Prostate gland (tissue), 2 donors: ENCODE results near the gene MFSD12. TPM values are rescaled to one million over a fixed set of nuclear protein-coding genes. Genes with fewer than 3 reads are reported as not detected.

ENCODE experiments used
- DNase-seq: peaks from one replicate; pipeline ENCODE4 v3.0.0-alpha.2; 2019; ENCODE audit warnings: low spot score
- H3K27ac ChIP-seq, 2 donors: fragments of 200-600 bp; sonication (generic); 2 replicates each; pipeline ENCODE4 v1.5.1; 2017 to 2019
- H3K27me3 ChIP-seq: fragments of 200-600 bp; sonication (generic); replicated peaks from 2 replicates; pipeline ENCODE4 v1.5.1; 2019; ENCODE audit not compliant: insufficient read depth
- H3K36me3 ChIP-seq, 2 donors: fragments of 200-600 bp; sonication (generic); 1 replicate in 1 of 2; 2 replicates in 1 of 2; pipeline versions ENCODE4 v1.5.1 to v1.8.1; 2017 to 2019
- H3K4me1 ChIP-seq: fragments of 200-600 bp; sonication (generic); replicated peaks from 2 replicates; pipeline ENCODE4 v1.5.1; 2019
- H3K4me3 ChIP-seq, 2 donors: fragments of 200-600 bp; sonication (generic); 2 replicates each; pipeline ENCODE4 v1.5.1; 2017 to 2019
- H3K9me3 ChIP-seq: fragments of 200-600 bp; sonication (generic); 2 replicates; pipeline ENCODE4 v1.5.1; 2017
- POLR2A ChIP-seq: fragments of 450-650 bp; IDR thresholded peaks from one replicate; pipeline ENCODE4 v1.6.1; 2016; ENCODE audit warnings: antibody characterized with exemption, mild to moderate bottlenecking
- POLR2AphosphoS5 ChIP-seq: sonication (generic); formaldehyde crosslinking; IDR thresholded peaks from one replicate; pipeline ENCODE4 v1.6.1; 2017; ENCODE audit warnings: antibody characterized with exemption
- WGBS: methylation state at CpG from one replicate; pipeline ENCODE4 v1.1.5; 2018; 5-methylcytosine and 5-hydroxymethylcytosine counted together
- intact Hi-C: fragments of 100-400 bp; cut with DNase I; formaldehyde crosslinking; loops from one replicate; pipeline ENCODE4 v1.14.2; 2022
- total RNA-seq, 2 donors: library from RNA; depleted of rRNA; stranded (reverse); fragments of >200 nt; gene quantifications; one replicate each; pipeline ENCODE4 v1.1.0, GENCODE V29; 2016
- TF ChIP-seq, protein P1 (sequence below), 4 experiments: fragments of 200-600 bp in 2 of 4; fragments of 450-650 bp in 2 of 4; sonication (generic) in 2 of 4; IDR thresholded peaks; 1 replicate in 3 of 4; 2 replicates in 1 of 4; pipeline ENCODE4 v1.5.1; 2016 to 2019; ENCODE audit warnings: antibody characterized with exemption in 4 of 4, mild to moderate bottlenecking in 2 of 4, moderate library complexity in 2 of 4

Gene MFSD12
- total RNA-seq, 2 donors from 2014 or later: 60.5 to 86.1 TPM

DNA sequence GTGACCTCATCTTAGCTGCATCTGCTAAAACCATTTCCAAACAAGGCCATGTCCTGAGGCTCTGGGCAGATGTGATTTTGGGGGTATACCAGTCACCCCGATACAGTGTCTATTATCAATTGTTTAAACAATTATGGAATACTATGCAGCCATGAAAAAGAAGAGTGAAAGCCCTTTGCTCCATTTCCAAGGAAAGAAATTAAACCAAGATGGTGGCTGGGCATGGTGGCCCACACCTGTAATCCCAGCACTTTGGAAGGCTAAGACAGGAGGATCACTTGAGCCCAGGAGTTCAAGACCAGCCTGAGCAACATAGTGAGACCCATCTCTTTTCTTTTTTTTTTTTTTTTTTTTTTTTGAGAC, 17.6 kb downstream of the MFSD12 start:
- Histone ChIP-seq H3K4me3 (no peak overlapping the region), H3K27ac (no peak overlapping the region), H3K4me1 (no peaks in the 10 kb centered on the region), H3K27me3 (no peaks in the 10 kb centered on the region), H3K36me3 (no peaks in the 10 kb centered on the region), H3K9me3 (no peaks in the 10 kb centered on the region)
- 100% methylated on average over 1 of the region's 1 CpG for WGBS
- DNase-seq: no peak
- TF ChIP-seq POLR2AphosphoS5 (no peak), POLR2A (no peak)
- TF ChIP-seq, protein P1, sequence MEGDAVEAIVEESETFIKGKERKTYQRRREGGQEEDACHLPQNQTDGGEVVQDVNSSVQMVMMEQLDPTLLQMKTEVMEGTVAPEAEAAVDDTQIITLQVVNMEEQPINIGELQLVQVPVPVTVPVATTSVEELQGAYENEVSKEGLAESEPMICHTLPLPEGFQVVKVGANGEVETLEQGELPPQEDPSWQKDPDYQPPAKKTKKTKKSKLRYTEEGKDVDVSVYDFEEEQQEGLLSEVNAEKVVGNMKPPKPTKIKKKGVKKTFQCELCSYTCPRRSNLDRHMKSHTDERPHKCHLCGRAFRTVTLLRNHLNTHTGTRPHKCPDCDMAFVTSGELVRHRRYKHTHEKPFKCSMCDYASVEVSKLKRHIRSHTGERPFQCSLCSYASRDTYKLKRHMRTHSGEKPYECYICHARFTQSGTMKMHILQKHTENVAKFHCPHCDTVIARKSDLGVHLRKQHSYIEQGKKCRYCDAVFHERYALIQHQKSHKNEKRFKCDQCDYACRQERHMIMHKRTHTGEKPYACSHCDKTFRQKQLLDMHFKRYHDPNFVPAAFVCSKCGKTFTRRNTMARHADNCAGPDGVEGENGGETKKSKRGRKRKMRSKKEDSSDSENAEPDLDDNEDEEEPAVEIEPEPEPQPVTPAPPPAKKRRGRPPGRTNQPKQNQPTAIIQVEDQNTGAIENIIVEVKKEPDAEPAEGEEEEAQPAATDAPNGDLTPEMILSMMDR (IDR thresholded peaks at IDR 0.05): no peak
- intact Hi-C loops: no loop called here

DNA sequence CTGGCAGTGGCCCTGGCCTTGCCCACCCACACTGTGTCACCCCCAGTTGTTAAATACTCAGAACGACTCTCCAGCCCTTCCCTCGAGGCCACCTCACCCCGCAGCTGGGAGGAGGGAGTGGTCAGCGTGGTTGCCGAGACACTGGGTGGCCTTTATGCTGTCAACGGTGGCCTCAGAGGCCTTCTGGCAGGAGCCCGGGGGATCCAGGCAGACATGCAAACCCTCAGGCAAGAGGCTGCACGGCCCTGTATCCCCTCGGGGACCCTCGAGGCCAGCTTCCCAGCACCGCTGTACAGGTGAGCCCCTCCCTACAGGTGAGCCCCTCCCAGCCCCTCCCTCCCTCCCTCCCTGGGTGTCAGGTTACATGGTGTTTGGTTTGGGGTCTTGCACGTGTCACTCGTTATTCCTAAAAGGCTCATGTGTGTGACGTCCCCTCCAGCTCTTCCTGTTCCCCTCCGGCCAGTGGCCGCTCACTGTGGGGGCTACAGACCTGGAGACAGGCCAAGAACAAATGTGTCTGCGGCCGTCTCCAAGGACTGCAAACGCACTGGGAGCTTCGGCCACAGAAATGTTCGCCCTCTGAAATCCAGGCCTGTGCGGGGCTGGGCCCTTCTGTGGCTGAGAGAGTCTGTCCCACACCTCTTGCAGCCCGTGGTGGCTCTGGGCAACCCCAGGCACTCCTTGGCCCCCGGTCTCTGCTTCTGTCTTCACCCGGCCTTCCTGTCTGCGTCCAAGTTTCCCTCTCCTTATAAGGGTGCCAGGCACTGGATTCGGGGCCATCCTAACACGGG, 18.2 kb downstream of the MFSD12 start, which contains the start of gene TEKTIP1:
TSS of gene TEKTIP1 (plus strand) at position 210 of the 791 bp plus-strand sequence. CDS start at position 214, 4 bp downstream.
- TF ChIP-seq, protein P1 (IDR thresholded peaks at IDR 0.05): no peak
- TF ChIP-seq POLR2AphosphoS5: no peak
- TF ChIP-seq POLR2A: no peak
- Histone ChIP-seq H3K4me1 (no peaks in the 10 kb centered on the region), H3K36me3 (no peaks in the 10 kb centered on the region), H3K27ac (no peak within 1 kb of the TSS), H3K27me3 (no peaks in the 10 kb centered on the region), H3K4me3 (no peak within 1 kb of the TSS), H3K9me3 (no peaks in the 10 kb centered on the region)
- intact Hi-C loops: no loop called here
- WGBS: 44% methylated on average over 26 of the region's 28 CpGs
- no peak for DNase-seq

DNA sequence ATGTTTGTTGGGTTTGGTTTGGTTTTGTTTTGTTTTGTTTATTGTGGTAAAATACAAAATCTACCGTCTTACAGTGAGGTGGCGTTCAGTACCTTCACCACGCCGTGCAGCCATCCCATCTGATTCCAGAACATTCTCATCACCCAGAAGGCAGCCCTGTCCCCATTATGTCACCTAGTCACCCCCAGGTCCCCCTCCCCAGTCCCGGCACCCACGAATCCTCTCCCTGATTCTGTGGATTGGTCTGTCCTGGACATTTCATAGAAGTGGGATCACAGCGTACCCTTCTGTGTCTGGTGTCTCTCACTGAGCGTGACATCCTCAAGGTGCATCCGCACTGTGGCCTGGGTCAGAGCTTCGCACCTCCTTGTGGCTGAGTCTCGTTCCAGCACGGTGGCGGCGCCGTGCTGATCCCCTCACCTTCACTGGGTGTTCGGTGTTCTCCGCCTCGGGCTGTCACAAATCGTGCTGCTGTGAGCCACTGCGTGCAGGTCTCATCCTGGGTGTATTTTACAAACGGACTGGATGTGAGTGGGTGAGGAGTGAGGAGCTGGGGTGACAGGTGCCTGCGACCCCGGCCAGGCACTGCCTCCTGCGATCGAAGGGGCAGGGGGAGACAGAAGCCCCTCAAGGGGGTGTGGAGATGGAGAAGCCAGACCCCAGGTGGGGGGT, 19.0 kb downstream of the MFSD12 start:
- H3K27ac ChIP-seq: no peak overlapping the region
- intact Hi-C loops: no loop called here
- 78% methylated on average over 25 of the region's 25 CpGs for WGBS
- no peaks in the 10 kb centered on the region for H3K9me3 ChIP-seq
- H3K4me3 ChIP-seq: no peak overlapping the region
- H3K36me3 ChIP-seq: peaks cover 0 to 4% of the 10 kb centered on the region in 2 donors
- TF ChIP-seq POLR2A: no peak
- TF ChIP-seq, protein P1 (IDR thresholded peaks at IDR 0.05): no peak
- TF ChIP-seq POLR2AphosphoS5: no peak
- H3K27me3 ChIP-seq: no peaks in the 10 kb centered on the region
- no peak for DNase-seq
- no peaks in the 10 kb centered on the region for H3K4me1 ChIP-seq

DNA sequence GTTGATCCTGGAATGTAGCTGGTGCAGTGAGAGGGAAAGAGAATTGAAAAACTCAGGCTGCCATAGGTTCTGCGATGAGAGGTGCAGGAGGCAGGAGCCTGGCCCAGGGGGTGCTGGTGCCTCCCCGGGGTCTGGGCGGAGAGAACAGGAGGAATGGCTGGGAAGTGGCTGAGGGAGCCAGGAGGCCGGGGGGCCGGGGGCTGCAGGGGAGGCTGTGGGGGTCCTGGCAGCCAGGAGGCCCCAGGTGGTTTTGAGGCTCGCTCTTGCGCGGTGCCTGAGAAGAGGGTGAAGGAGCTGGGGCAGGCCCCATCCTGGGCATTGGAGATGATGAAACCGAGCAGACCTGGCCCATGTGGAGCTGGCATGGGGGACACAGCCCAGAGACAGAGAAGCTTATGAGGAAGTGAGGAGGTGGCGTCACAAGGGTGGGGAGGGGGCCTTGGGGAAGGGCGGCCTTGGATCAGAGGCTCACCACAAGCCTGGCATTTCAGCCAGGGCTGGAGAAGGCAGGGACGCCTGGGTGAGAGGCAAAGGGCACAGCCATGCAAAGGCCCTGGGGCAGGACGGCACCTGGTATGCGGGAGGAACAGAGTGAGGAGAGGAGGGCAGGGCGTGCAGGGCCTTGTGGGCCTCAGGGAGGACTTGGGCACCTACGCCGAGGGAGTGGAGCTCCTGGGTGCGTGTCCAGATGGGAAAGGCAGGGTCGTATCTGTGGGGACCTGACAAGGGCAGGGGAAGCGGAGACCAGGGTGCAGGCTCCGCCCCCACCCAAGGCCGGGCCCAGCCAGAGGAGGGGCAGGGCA, 19.7 kb downstream of the MFSD12 start:
- Histone ChIP-seq H3K4me3 (no peak overlapping the region), H3K27me3 (no peaks in the 10 kb centered on the region), H3K27ac (peak overlapping the region in 1 of 2 donors; percentile 10), H3K9me3 (no peaks in the 10 kb centered on the region), H3K4me1 (no peaks in the 10 kb centered on the region), H3K36me3 (peaks cover 0 to 8% of the 10 kb centered on the region in 2 donors)
- intact Hi-C loops: no loop called here
- TF ChIP-seq POLR2AphosphoS5: no peak
- TF ChIP-seq, protein P1 (IDR thresholded peaks at IDR 0.05): no peak
- no peak for DNase-seq
- 85% methylated on average over 22 of the region's 22 CpGs for WGBS
